Ovary (tissue), 3 donors: ENCODE data around the gene GUCY2F.

Experiments used
- CTCF ChIP-seq, 3 donors: fragments of 450-650 bp in 2 of 3; fragments of 200-600 bp in 1 of 3; IDR thresholded peaks; one replicate each; pipeline versions ENCODE4 v1.5.1 to v1.8.0; 2016 to 2022; ENCODE audit warnings: antibody characterized with exemption in 3 of 3, mild to moderate bottlenecking in 1 of 3
- POLR2A ChIP-seq: fragments of 450-650 bp; IDR thresholded peaks from one replicate; pipeline ENCODE4 v1.6.1; 2017; ENCODE audit warnings: antibody characterized with exemption, mild to moderate bottlenecking, moderate library complexity
- donor health status: DM: no; HTN: no; CAD: no.

GRCh38 chrX:109481986-109482385 is at the start of gene GUCY2F:
- no peak for TF ChIP-seq CTCF (IDR thresholded peaks at IDR 0.05)
- TF ChIP-seq POLR2A, result no peak
